ENCODE results near the gene ZPLD1.
A peak's percentile ranks its signal among the peaks of the same experiment; 100 is the strongest.

Gene ZPLD1

GRCh38 chr3:102471001-102471400 is 36.2 kb downstream of the ZPLD1 start:
- DNase-seq, result no peak

GRCh38 chr3:102471491-102471890 is 36.7 kb downstream of the ZPLD1 start:
- no peak for DNase-seq

- DNase-seq, result no peak
Measured at GRCh38 chr3:102473648-102474047, 38.8 kb downstream of the ZPLD1 start.

- DNase-seq, result no peak
Measured at GRCh38 chr3:102474207-102474606, 39.4 kb downstream of the ZPLD1 start.

- DNase-seq, result no peak
Measured at GRCh38 chr3:102476198-102476597, 41.4 kb downstream of the ZPLD1 start.

GRCh38 chr3:102478160-102478559 is 43.3 kb downstream of the ZPLD1 start:
- DNase-seq, result no peak

- DNase-seq, result no peak
Measured at GRCh38 chr3:102480139-102480538, 45.3 kb downstream of the ZPLD1 start.

GRCh38 chr3:102481050-102481449 is 46.2 kb downstream of the ZPLD1 start:
- no peak for DNase-seq

- no peak for DNase-seq
Measured at GRCh38 chr3:102483556-102483955, 48.7 kb downstream of the ZPLD1 start.

GRCh38 chr3:102484363-102484762 is 49.5 kb downstream of the ZPLD1 start:
- no peak for DNase-seq

GRCh38 chr3:102485701-102486100 is 50.9 kb downstream of the ZPLD1 start:
- DNase-seq, result no peak

GRCh38 chr3:102488331-102488730 is 53.5 kb downstream of the ZPLD1 start:
- no peak for DNase-seq

GRCh38 chr3:102492300-102492699 is 57.5 kb downstream of the ZPLD1 start:
- no peak for DNase-seq

- DNase-seq, result no peak
Measured at GRCh38 chr3:102497571-102497970, 62.8 kb downstream of the ZPLD1 start.

GRCh38 chr3:102505542-102505941 is 70.7 kb downstream of the ZPLD1 start:
- DNase-seq, result no peak

- peak; percentile 9 for DNase-seq
Measured at GRCh38 chr3:102510663-102511062, 75.8 kb downstream of the ZPLD1 start.

- DNase-seq, result no peak
Measured at GRCh38 chr3:102511168-102511567, 76.4 kb downstream of the ZPLD1 start.

- no peak for DNase-seq
Measured at GRCh38 chr3:102511639-102512038, 76.8 kb downstream of the ZPLD1 start.

GRCh38 chr3:102512734-102513504 is 78.1 kb downstream of the ZPLD1 start:
- DNase-seq, result no peak

- DNase-seq, result no peak
Measured at GRCh38 chr3:102514241-102514640, 79.4 kb downstream of the ZPLD1 start.

- DNase-seq, result no peak
Measured at GRCh38 chr3:102521246-102521645, 86.4 kb downstream of the ZPLD1 start.

GRCh38 chr3:102525624-102526023 is 90.8 kb downstream of the ZPLD1 start:
- no peak for DNase-seq

GRCh38 chr3:102526865-102527264 is 92.0 kb downstream of the ZPLD1 start:
- no peak for DNase-seq

- no peak for DNase-seq
Measured at GRCh38 chr3:102528727-102529126, 93.9 kb downstream of the ZPLD1 start.
